GM18499 (cell line): ENCODE measurements around the gene HAUS6.
"Not testable (repeated sequence)": the region's sequence is repeated elsewhere in the genome, so short reads cannot be mapped to it uniquely, and the experiment has no call there.

ENCODE experiments used
- ATAC-seq: cut with Tn5 transposase; IDR thresholded peaks from one replicate; pipeline ENCODE4 v1.9.1; 2021; ENCODE audit warnings: moderate number of reproducible peaks; ENCODE audit not compliant: insufficient read depth, unreplicated experiment

Gene HAUS6, protein sequence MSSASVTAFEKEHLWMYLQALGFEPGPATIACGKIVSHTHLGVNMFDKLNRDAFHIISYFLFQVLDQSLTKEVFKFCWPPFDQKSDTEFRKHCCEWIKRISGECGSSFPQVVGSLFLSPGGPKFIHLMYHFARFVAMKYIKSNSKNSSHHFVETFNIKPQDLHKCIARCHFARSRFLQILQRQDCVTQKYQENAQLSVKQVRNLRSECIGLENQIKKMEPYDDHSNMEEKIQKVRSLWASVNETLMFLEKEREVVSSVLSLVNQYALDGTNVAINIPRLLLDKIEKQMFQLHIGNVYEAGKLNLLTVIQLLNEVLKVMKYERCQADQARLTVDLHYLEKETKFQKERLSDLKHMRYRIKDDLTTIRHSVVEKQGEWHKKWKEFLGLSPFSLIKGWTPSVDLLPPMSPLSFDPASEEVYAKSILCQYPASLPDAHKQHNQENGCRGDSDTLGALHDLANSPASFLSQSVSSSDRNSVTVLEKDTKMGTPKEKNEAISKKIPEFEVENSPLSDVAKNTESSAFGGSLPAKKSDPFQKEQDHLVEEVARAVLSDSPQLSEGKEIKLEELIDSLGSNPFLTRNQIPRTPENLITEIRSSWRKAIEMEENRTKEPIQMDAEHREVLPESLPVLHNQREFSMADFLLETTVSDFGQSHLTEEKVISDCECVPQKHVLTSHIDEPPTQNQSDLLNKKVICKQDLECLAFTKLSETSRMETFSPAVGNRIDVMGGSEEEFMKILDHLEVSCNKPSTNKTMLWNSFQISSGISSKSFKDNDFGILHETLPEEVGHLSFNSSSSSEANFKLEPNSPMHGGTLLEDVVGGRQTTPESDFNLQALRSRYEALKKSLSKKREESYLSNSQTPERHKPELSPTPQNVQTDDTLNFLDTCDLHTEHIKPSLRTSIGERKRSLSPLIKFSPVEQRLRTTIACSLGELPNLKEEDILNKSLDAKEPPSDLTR

DNA sequence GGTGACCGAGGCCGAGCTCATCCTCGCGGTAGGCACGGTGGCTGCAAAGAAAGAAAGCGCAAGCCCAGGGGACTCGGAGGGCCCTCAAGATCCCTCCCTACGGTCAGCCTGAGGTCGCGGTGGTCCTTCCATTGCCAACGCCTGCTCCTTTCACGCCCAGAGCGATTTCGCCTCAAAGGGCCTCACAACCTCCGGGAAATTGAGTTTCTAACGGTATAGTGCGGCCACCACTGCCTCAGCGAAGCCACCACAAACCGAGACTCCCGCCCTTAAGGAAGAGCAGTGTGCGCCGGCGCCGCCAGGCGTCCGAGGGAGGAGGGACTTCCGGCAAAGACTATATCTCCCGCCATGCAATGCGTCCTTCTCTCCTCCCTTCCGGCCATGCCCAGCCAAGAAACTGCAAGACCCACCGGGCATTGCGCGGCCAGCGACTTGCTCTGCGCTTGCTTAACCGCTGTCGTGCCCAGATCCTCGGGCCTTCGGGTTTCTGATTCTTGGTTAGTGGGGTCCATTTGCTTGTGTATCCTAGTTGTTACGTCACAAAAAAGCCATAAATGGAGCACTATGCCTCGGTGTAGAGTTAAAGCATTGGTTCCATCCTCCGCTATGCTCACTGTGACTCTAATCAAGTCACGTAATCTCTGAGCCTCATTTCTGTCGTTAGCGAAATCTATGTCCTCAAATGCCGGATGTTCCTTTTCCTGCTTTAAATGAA lies at the start of gene HAUS6:
TSS of gene HAUS6 (minus strand) at position 274 of the 715 bp plus-strand sequence. CDS start at position 21, 253 bp downstream.
- ATAC-seq: peak; percentile 97

DNA sequence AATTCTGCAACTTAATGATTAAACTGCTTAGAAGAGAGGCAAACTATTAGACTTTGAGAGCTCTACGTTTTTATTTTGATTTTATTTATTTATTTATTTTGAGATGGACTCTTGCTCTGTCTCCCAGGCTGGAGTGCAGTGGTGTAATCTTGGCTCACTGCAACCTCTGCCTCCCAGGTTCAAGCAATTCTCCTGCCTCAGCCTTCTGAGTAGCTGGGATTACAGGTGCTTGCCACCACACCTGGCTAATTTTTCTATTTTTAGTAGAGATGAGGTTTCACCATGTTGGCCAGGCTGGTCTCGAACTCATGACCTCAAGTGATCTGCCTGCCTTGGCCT lies 49.4 kb upstream of the HAUS6 start:
- not testable (repeated sequence) for ATAC-seq

DNA sequence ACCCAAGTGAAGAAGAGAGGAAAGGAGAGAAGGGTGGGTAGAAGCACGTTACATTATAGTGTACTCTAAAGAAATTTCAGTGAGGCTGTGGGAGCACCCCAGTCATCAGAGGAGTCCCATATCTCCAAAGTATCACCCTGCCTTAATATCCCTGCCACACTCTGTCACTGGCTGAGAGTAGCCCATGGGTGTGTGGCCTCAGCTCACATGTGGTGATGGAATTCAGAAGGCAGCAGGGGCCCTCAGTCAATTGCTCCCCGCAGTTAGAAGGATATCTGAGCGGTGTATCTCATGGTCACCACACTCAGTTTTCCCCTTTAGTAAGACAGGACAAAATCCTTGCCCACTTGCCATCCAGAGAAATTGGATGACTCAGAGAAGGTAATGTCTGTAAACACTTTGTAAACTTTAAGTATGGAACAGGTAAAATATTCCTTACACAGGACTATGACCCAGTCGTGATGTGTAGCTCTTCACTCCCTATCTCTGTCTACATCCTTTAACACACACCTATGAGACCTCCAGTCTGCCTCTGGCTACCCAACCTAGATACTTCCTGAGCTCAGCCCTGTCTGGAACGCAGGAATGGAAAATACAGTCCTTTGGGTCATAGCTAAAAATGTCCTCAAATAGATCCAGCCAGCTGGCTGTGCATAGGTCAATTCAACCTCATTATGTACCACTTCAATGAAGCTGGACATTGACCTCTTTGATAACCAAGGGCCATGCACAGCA lies 48.9 kb upstream of the HAUS6 start:
- no peak for ATAC-seq

DNA sequence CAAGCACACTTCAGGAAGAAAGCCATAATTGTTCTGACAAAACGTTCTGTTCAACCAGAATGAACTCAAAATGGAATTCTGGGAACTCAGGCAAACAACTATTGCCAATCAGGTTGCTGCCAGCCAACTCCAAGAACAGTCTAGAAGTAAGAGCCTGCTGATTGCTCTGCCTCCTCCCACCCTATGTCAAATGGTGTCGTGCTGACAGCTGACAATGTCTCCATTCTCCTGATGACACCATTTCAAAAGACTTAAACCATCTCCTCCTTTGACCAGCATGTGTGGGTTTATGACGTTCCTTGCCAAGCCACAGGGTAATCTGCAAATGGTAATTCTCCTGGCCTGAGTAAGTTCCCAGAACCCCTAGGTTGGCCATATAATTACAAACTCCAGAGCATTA lies 46.5 kb upstream of the HAUS6 start:
- ATAC-seq: no peak

DNA sequence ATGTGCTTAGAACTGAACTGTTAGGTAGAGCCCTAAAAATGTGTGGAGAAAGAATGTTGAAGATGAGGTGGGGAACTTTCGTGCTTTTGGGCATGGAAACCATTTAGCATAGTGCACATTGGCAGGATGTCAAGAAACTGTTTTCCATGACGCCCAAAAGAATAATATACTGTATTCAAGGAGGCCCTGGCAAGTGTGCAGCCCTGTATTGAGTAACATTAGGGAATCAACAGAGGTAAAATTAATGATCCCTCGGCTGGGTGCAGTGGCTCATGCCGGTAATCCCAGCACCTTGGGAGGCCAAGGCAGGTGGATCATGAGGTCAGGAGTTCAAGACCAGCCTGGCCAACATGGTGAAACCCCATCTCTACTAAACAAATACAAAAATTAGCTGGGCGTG lies 45.5 kb upstream of the HAUS6 start:
- ATAC-seq: no peak

DNA sequence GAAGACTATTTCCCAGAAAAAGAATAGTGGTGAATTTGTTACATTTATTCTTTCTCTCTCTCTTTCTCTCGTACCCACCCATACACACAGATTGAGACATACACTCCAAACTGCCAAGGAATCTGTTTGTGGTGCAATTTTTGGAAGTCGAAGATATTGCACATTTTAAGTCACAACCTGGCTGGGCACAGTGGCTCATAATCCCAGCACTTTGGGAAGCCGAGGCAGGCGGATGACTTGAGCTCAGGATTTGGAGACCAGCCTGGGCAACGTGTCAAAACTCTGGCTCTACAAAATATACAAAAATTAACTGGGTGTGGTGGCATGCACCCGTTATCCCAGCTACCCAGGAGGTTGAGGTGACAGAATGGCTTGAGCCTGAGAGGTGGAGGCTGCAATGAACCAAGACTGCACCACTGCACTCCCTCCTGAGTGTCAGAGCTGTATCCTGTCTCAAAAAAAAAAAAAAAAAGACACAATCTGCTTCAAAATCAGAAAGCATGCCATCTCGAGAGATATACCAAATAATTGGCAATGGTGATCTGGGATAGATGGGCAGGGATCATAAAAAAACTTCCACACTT lies 43.8 kb upstream of the HAUS6 start:
- ATAC-seq: no peak

DNA sequence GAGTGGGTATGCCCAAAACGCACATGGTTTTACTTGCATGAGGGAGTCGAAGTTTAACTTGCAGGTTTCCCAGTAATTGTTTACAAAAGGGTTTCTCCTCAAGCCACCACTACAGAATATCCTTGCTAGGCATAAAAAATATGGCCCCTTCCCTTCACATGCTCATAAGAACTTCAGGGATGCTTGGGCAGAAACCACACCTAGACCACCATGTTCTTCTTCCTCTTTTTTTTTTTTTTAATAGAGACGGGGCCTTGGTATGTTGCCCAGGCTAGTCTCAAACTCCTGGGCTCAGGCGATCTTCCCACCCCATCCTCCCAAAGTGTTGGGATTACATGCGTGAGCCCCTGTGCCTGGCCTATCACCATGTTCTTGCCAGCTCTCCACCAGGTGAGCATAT lies 43.2 kb upstream of the HAUS6 start:
- ATAC-seq: no peak

DNA sequence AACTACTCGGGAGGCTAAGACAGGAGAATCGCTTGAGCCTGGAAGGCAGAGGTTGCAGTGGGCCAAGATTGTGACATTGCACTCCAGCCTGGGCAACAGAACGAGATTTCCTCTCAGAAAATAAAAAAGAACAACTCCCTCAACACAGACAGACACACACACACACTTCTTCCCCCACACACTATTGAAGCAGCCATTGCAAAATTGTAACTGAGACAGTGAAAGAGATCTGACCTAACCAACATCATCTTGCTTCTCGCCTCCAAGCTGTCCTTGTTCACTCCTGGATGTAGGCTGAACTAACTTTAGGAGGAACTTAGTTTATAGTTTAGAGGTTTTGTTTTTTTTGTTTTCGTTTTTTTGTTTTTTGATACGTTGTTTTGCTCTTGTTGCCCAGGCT lies 37.6 kb upstream of the HAUS6 start:
- no peak for ATAC-seq

DNA sequence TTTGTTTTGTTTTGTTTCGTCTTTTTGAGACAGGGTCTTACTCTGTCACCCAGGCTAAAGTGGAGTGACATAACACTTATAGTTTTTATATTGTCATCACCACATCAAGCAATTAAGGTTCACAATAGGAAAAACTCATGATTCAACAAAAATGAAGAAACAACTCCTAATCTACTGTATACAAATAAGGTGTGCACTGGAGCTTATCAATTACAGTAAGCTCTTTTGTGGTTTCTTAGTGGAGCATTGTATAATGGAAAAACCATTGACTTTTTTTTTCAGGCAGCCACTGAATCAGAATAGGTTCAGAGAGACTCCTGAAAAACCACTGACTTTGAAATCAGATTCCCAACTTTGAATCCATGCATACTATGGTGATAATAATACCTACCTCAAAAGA lies 35.4 kb upstream of the HAUS6 start:
- no peak for ATAC-seq

DNA sequence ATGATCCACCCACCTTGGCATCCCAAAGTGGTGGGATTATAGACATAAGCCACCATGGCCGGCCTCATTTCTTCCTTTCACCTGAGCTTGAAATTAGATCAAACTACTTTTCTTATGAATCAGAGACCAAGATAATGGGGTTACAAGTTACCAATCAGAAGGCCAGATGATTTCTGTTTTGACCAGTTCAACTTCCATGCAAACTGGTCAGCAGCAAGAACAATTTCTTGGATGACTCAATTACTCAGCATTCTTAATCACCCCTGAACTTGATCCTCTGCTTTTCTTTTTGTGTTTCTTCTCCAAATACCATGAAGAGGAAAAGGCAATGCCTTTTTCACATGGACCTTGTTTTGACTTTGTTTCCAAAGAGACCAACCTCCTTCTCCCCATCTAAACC lies 34.6 kb upstream of the HAUS6 start:
- no peak for ATAC-seq

DNA sequence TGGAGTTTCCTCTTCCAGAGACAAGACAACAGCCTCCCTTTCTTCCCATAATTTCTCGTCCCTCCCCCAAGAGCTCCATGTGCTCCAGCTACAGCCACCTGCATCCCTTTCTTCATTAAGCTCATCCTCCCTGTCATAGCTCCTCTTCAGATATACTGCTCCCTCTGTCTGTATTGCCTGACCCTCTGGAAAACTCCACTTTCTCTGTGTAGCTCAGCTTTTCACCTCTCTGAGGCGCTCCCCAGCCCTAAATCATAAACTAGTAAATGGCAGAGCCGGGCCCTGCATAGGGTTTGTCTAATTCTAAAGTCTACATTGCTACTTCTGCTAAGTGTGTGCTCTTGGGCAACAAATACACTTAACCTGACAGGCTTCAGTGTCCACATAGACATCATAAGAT lies 33.4 kb upstream of the HAUS6 start:
- no peak for ATAC-seq

DNA sequence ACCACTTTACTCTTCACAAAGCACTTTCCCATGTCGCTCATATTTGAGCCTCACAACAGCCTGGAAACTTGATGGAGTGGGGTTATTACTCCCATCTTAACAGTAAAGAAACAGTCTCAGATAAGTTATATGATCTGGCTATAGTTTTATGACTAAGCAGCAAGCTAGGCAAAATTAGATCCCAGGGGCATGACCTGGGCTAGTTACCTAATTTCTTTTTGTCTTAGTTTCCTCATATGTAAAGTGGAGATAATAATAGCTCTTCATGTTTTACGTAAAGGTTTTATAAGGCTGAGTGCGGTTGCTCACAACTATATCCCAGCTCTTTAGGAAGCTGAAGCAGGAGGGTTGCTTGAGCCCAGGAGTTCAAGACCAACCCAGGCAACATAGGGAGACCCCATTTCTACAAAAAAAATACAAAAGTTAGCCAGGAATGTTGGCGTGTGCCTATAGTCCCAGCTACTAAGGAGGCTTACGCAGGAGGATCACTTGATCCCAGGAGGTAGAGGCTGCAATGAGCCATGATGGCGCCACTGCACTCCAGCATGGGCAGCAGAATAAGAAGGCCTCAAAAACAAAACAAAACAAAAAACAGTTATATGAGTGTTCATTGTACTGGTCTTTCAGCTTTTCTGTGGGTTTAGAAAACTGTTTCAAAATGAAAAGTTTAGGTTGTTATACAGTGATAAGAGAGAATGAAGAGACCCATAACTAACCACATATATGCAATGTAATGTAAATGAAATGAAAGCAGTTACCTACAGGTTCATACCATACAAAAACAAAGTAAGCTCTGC lies 31.0 kb upstream of the HAUS6 start:
- no peak for ATAC-seq

DNA sequence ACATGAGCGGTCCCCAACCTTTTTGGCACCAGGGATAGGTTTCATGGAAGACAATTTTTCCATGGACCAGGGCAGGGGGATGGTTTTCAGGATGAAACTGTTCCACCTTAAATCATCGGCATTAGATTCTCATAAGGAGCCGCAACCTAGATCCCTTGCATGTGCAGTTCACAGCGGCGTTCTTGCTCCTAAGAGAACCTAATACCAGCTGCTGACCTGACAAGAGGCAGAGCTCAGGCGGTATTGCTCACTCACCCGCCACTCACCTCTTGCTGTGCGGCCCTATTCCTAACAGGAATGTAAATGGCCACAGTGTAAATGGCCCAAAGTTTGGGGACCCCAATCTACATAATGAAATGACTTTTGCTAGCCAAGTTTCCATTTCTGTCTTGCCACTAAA lies 27.7 kb upstream of the HAUS6 start:
- ATAC-seq: no peak

DNA sequence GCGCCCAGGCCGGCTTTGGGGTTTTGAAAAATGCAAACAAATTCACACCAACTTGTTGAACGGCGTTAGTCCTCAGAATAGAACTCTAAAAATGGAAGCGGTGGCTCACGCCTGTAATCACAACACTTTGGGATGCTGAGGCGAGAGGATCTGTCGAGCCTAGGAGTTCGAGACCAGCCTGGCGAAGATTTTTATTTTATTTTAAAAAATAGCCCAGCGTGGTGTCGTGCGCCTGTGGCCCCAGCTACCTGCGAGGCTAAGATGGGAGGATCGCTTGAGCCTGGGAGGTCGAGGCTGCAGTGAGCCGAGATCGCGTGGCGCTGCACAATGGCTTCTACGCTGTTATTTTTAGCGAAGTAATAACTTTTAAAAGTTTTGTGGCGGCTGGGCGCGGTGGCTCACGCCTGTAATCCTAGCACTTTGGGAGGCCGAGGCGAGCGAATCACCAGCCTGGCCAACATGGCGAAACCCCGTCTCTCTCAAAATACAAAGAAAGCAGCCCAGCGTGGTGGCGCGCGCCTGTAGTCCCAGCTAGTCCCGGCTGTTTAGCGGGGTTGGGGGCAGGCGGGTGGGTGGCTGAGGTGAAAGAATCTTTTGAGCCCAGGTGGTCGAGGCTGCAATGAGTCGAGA lies 25.3 kb upstream of the HAUS6 start:
- peak; percentile 14 for ATAC-seq

DNA sequence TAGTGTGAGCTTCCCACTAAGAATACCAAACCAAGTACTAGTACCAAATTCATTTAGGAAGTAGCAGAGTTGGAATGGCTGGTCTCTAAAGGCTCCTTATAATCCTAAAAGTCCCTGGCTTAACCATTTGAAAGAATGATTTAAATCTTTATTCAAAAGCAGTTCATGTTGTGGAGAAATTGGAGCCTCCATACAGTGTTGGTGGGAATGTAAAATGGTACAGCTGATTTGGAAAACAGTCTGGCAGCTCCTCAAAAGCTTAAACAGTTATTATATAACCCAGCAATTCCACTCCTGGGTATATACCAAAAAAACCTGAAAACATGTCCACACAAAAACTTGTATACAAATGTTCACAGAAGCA lies 21.7 kb upstream of the HAUS6 start:
- no peak for ATAC-seq

DNA sequence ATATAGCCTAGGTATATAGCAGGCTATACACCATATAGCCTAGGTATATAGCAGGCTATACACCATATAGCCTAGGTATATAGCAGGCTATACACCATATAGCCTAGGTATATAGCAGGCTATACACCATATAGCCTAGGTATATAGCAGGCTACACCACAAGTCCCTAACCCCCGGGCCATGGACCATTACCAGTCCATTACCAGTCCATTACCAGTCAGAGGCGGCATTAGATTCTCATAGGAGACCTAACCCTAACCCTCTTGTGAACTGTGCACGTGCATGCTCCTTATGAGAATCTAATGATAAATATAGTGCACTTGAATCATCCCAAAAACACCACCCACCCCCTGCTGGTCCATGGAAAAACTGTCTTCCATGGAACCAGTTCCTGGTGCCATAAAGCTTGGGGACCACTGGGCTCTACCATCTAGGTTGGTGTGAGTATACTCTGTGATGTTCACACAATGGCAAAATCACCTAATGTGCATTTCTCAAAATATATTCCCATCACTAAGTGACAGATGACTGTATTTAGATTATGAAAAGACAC lies 19.9 kb upstream of the HAUS6 start:
- no peak for ATAC-seq

DNA sequence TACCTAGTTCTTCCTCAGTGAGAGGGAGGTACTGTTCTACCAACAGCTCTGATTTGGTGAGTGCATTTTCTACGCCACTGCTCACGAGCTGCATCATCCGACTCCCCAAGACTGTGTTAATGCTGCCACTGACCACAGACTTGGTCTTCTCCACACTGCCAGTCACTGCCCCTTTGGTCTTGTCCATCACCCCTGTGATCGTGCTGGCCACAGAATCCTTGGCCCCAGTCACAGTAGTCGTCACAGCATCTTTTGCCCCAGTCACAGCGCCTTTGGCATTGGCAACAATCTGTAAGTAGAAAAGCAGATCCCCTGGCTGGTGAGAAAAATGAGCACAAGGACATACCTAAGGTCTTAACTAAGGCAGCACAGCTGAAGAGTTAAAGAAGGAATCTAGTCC lies 18.2 kb upstream of the HAUS6 start:
- ATAC-seq: no peak

DNA sequence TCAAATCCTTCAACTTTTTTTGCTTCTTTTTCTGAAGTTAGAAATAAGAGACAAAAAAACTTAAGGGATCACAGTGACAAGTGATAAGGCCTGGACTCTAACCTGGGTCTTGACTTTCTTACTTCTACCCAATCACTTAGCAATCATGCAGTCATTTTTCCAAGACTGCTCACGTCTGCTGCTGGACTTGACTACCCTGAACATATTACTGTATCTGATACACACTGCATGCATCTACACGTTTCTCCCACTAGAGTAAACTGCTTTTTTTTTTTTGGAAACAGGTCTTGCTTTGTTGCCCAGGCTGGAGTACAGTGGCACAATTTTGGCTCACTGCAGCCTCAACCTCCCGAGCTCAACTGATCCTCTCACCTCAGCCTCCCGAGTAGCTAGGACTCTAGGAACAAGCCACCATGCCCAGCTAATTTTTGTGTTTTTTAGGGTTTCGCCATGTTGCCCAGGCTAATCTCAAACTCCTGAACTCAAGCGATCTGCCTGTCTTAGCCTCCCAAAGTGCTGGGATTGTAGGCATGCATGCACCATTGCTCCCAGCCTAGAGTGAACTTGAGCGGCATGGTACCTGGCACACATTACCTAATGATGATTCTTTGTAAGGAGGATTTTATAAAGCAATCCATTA lies 17.2 kb upstream of the HAUS6 start:
- ATAC-seq: no peak
